COLO668 (cell line): ENCODE results near the gene PTPRD.
A peak's percentile ranks its signal among the peaks of the same experiment; 100 is the strongest.

ENCODE experiments used
- DNase-seq: peaks from one replicate; lab custom pipeline; 2025; ENCODE audit not compliant: unreplicated experiment; lab: John Stamatoyannopoulos, UW

The PTPRD gene

GRCh38 chr9:9223175-9223574 is 1389.6 kb downstream of the PTPRD start:
- no peak for DNase-seq

- DNase-seq, result no peak
Observed at GRCh38 chr9:9222730-9223129, 1390.1 kb downstream of the PTPRD start.

GRCh38 chr9:9216934-9217333 is 1395.9 kb downstream of the PTPRD start:
- DNase-seq, result no peak

GRCh38 chr9:9215050-9215449 is 1397.8 kb downstream of the PTPRD start:
- no peak for DNase-seq

- DNase-seq, result peak; percentile 38
Observed at GRCh38 chr9:9214066-9214465, 1398.7 kb downstream of the PTPRD start.

- no peak for DNase-seq
Observed at GRCh38 chr9:9212963-9213362, 1399.8 kb downstream of the PTPRD start.

GRCh38 chr9:9202276-9202675 is 1410.5 kb downstream of the PTPRD start:
- DNase-seq, result no peak

GRCh38 chr9:9186086-9186485 is 1426.7 kb downstream of the PTPRD start:
- no peak for DNase-seq

GRCh38 chr9:9182431-9182830 is 1430.4 kb downstream of the PTPRD start:
- DNase-seq, result no peak

- DNase-seq, result no peak
Observed at GRCh38 chr9:9177081-9177480, 1435.7 kb downstream of the PTPRD start.

- no peak for DNase-seq
Observed at GRCh38 chr9:9174358-9174757, 1438.4 kb downstream of the PTPRD start.

GRCh38 chr9:9173264-9173663 is 1439.5 kb downstream of the PTPRD start:
- DNase-seq, result no peak

GRCh38 chr9:9170439-9171134 is 1442.2 kb downstream of the PTPRD start:
- DNase-seq, result no peak

GRCh38 chr9:9142001-9142400 is 1470.8 kb downstream of the PTPRD start:
- DNase-seq, result peak; percentile 55

- no peak for DNase-seq
Observed at GRCh38 chr9:9133526-9133925, 1479.3 kb downstream of the PTPRD start.

GRCh38 chr9:9124616-9125015 is 1488.2 kb downstream of the PTPRD start:
- no peak for DNase-seq

GRCh38 chr9:9122230-9122875 is 1490.4 kb downstream of the PTPRD start:
- DNase-seq, result no peak

GRCh38 chr9:9117866-9118265 is 1494.9 kb downstream of the PTPRD start:
- DNase-seq, result peak; percentile 5

- no peak for DNase-seq
Observed at GRCh38 chr9:9112001-9112720, 1500.6 kb downstream of the PTPRD start.

GRCh38 chr9:9108641-9109040 is 1504.2 kb downstream of the PTPRD start:
- no peak for DNase-seq

GRCh38 chr9:9102295-9102694 is 1510.5 kb downstream of the PTPRD start:
- no peak for DNase-seq

GRCh38 chr9:9100070-9100469 is 1512.7 kb downstream of the PTPRD start:
- no peak for DNase-seq
